Pancreas (tissue), 10 donors: ENCODE results near the gene DTWD2. TPM values are rescaled to one million over a fixed set of nuclear protein-coding genes. Genes with fewer than 3 reads are reported as not detected.

Experiments
- ATAC-seq, 4 donors: fragments of 200-7000 bp; cut with Tn5 transposase; one replicate each; pipeline versions ENCODE4 v1.8.0 to v1.9.1; 2020; ENCODE audit warnings: mild to moderate bottlenecking in 4 of 4, moderate library complexity in 4 of 4
- DNase-seq, 6 donors: peaks; one replicate each; pipeline ENCODE4 v3.0.0-alpha.2; 2020
- FAIRE-seq: peaks from 2 replicates; lab custom pipeline; 2012; peaks lifted over from hg19 to GRCh38; lab: Jason Lieb, UNC
- H3K27ac ChIP-seq, 4 donors: fragments of 200-600 bp; sonication (generic); 1 replicate in 3 of 4; 2 replicates in 1 of 4; pipeline versions ENCODE4 v1.5.0 to v1.8.0; 2020
- H3K27me3 ChIP-seq, 4 donors: fragments of 200-600 bp; one replicate each; pipeline ENCODE4 v1.8.0; 2021
- H3K36me3 ChIP-seq, 3 donors: fragments of 200-600 bp; sonication (generic) in 1 of 3; one replicate each; pipeline versions ENCODE4 v1.5.0 to v1.8.0; 2020 to 2021
- H3K4me1 ChIP-seq, 3 donors: fragments of 200-600 bp; one replicate each; pipeline ENCODE4 v1.8.0; 2021
- H3K4me3 ChIP-seq, 4 donors: fragments of 200-600 bp; sonication (generic) in 2 of 4; one replicate each; pipeline versions ENCODE4 v1.5.0 to v1.8.0; 2020 to 2021
- H3K9me3 ChIP-seq, 4 donors: fragments of 200-600 bp; one replicate each; pipeline ENCODE4 v1.8.0; 2021
- CTCF ChIP-seq, 4 donors: fragments of 200-600 bp; sonication (generic) in 3 of 4; IDR thresholded peaks; one replicate each; pipeline versions ENCODE4 v1.5.0 to v1.8.0; 2021; ENCODE audit warnings: antibody characterized with exemption in 4 of 4
- WGBS, 2 donors: extraction: QIAGEN DNeasy Blood & Tissue Kit; methylation state at CpG; one replicate each; pipeline ENCODE4 v1.1.7; 2013; 5-methylcytosine and 5-hydroxymethylcytosine counted together
- intact Hi-C, 3 donors: fragments of 100-400 bp; cut with DNase I; formaldehyde crosslinking; loops; one replicate each; pipeline versions ENCODE4 v1.11.1 to v1.14.2; 2022
- polyA plus RNA-seq, 2 donors: library from polyadenylated mRNA; stranded (reverse); fragments of 200-250 nt; gene quantifications; one replicate each; pipeline ENCODE4 v1.2.3, GENCODE V29; 2013
- total RNA-seq, 6 donors: library from RNA; stranded (reverse); fragmentation: NEBNext Ultra II Directional in 4 of 6; extraction: Animal tissue kit (Norgen Biotek cat#: 25700) in 4 of 6; gene quantifications; one replicate each; pipeline versions ENCODE4 v1.2.1 to v1.2.4, GENCODE V29; 2021 to 2023
- donor health status: healthy with polysubstance abuse.
- donor health status: DM: no; HTN: no; CAD: no; lungs with moderate emphysema.
- donor health status: DM: no; HTN: no; CAD: no.
- donor health status: control.
- donor health status: control.
- donor health status: Bipolar disorder and iron deficiency.
- donor health status: DM: yes; HTN: yes; CAD: no.
- donor health status: DM: no; HTN: no; CAD: no.
- donor health status: DM: no; HTN: no; CAD: no.
- donor health status: DM: yes; HTN: yes; CAD: no.

The DTWD2 gene
- total and polyA plus RNA-seq, 8 donors = 1.8 to 6.9 (median 4.5) TPM

- DNase-seq (no peak), FAIRE-seq (no peak), ATAC-seq (peak in 2 of 4 donors; percentile 45 to 48)
- H3K27ac ChIP-seq = no peak overlapping the region
- intact Hi-C loops = no loop called here
- no peaks in the 10 kb centered on the region for H3K36me3 ChIP-seq
- no peak for TF ChIP-seq CTCF (IDR thresholded peaks at IDR 0.05)
- H3K4me1 ChIP-seq = peaks cover 7 to 10% (median 7%) of the 10 kb centered on the region in 3 donors
- WGBS, 2 donors = 87 to 99% methylated on average over 3 of the region's 3 CpGs
- H3K27me3 ChIP-seq = no peaks in the 10 kb centered on the region
- H3K9me3 ChIP-seq = no peaks in the 10 kb centered on the region
- no peak overlapping the region for H3K4me3 ChIP-seq
These were observed 44.3 kb upstream of the DTWD2 start for GRCh38 chr5:119032656-119033055.

- peak in 1 of 4 donors; percentile 52 for ATAC-seq
These were observed 43.6 kb upstream of the DTWD2 start for GRCh38 chr5:119031905-119032304.

GRCh38 chr5:119031011-119031886, 42.9 kb upstream of the DTWD2 start:
- Histone ChIP-seq H3K9me3 (no peaks in the 10 kb centered on the region), H3K27me3 (no peaks in the 10 kb centered on the region), H3K36me3 (no peaks in the 10 kb centered on the region), H3K4me3 (no peak overlapping the region), H3K27ac (no peak overlapping the region), H3K4me1 (no peaks in the 10 kb centered on the region)
- no peak for DNase-seq
- FAIRE-seq = no peak
- intact Hi-C loops = no loop called here
- TF ChIP-seq CTCF (IDR thresholded peaks at IDR 0.05) = no peak
- WGBS, 2 donors = 79 to 85% methylated on average over 5 of the region's 5 CpGs
- no peak for ATAC-seq

More at GRCh38 chr5:119031905-119032304, 43.6 kb upstream of the DTWD2 start:
- no peak overlapping the region for H3K4me3 ChIP-seq
- TF ChIP-seq CTCF (IDR thresholded peaks at IDR 0.05) = no peak
- 81 to 88% methylated on average over 4 of the region's 4 CpGs for WGBS, 2 donors
- no peaks in the 10 kb centered on the region for H3K27me3 ChIP-seq
- H3K9me3 ChIP-seq = no peaks in the 10 kb centered on the region
- intact Hi-C loops = no loop called here
- FAIRE-seq (no peak), DNase-seq (no peak)
- peaks cover under 1 to 6% (median 3%) of the 10 kb centered on the region in 3 donors for H3K4me1 ChIP-seq
- no peak overlapping the region for H3K27ac ChIP-seq
- H3K36me3 ChIP-seq = no peaks in the 10 kb centered on the region

GRCh38 chr5:119028575-119028974, 40.2 kb upstream of the DTWD2 start:
- no peak for ATAC-seq
- Histone ChIP-seq H3K4me3 (no peak overlapping the region), H3K9me3 (no peaks in the 10 kb centered on the region), H3K27ac (no peak overlapping the region), H3K27me3 (no peaks in the 10 kb centered on the region), H3K36me3 (no peaks in the 10 kb centered on the region), H3K4me1 (no peaks in the 10 kb centered on the region)
- intact Hi-C loops = no loop called here
- DNase-seq = no peak
- WGBS, 2 donors = 90 to 93% methylated on average over 5 of the region's 5 CpGs
- no peak for FAIRE-seq
- TF ChIP-seq CTCF (IDR thresholded peaks at IDR 0.05) = no peak

- Histone ChIP-seq H3K36me3 (no peaks in the 10 kb centered on the region), H3K27me3 (no peaks in the 10 kb centered on the region), H3K4me3 (no peak overlapping the region), H3K27ac (no peak overlapping the region), H3K4me1 (no peaks in the 10 kb centered on the region), H3K9me3 (no peaks in the 10 kb centered on the region)
- TF ChIP-seq CTCF (IDR thresholded peaks at IDR 0.05) = no peak
- FAIRE-seq (no peak), DNase-seq (no peak), ATAC-seq (no peak)
- intact Hi-C loops = no loop called here
- 13 to 21% methylated on average over 1 of the region's 1 CpG for WGBS, 2 donors
These were observed 34.4 kb upstream of the DTWD2 start for GRCh38 chr5:119022773-119023172.
